Calu3 (cell line): ENCODE data around the gene PCDH9. TPM values are rescaled to one million over a fixed set of nuclear protein-coding genes. Genes with fewer than 3 reads are reported as not detected.

ENCODE experiments used
- BruUV-seq: library from RNA; stranded (reverse); fragments of 400-500 nt; replicated peaks from 2 replicates; lab custom pipeline; 2021; lab: Mats Ljungman, UMichigan
- CTCF ChIA-PET: fragments of 300-600 bp; sonication (Branson Sonifier 250); formaldehyde crosslinking; loops from one replicate; lab custom pipeline; 2022; ENCODE audit warnings: antibody characterized with exemption; lab: Charles Lee
- DNase-seq: peaks from one replicate; pipeline ENCODE4 v3.0.0; 2022
- H3K27ac Mint-ChIP-seq: one replicate; pipeline ENCODE4 v1.8.0; 2022; ENCODE audit warnings: mixed read lengths; ENCODE audit not compliant: unreplicated experiment
- H3K27me3 Mint-ChIP-seq: one replicate; pipeline ENCODE4 v1.8.0; 2022; ENCODE audit warnings: mixed read lengths; ENCODE audit not compliant: unreplicated experiment
- H3K36me3 Mint-ChIP-seq: one replicate; pipeline ENCODE4 v1.8.0; 2022; ENCODE audit warnings: mild to moderate bottlenecking, moderate library complexity, mixed read lengths; ENCODE audit not compliant: insufficient read depth, unreplicated experiment
- H3K4me1 Mint-ChIP-seq: one replicate; pipeline ENCODE4 v1.8.0; 2022; ENCODE audit warnings: mild to moderate bottlenecking, low read depth, mixed read lengths; ENCODE audit not compliant: unreplicated experiment
- H3K4me3 Mint-ChIP-seq: one replicate; pipeline ENCODE4 v1.8.0; 2022; ENCODE audit warnings: mild to moderate bottlenecking, low read depth, moderate library complexity, mixed read lengths; ENCODE audit not compliant: unreplicated experiment
- H3K9me3 Mint-ChIP-seq: one replicate; pipeline ENCODE4 v1.8.0; 2022; ENCODE audit warnings: low read depth, mixed read lengths; ENCODE audit not compliant: unreplicated experiment
- intact Hi-C: fragments of 100-400 bp; cut with micrococcal nuclease; formaldehyde crosslinking; loops from one replicate; pipeline ENCODE4 v1.10.0; 2022; ENCODE audit not compliant: unreplicated experiment
- total RNA-seq: library from RNA; stranded (reverse); gene quantifications from 2 replicates; pipeline ENCODE4 v1.2.3, GENCODE V29; 2022
- TF ChIP-seq, protein P1 (sequence below): fragments of 200-600 bp; IDR thresholded peaks from one replicate; pipeline ENCODE4 v1.8.0; 2022; ENCODE audit warnings: antibody characterized with exemption; ENCODE audit not compliant: unreplicated experiment

The PCDH9 gene
- total RNA-seq, 1 experiment from 2014 or later: 1.3 TPM

DNA sequence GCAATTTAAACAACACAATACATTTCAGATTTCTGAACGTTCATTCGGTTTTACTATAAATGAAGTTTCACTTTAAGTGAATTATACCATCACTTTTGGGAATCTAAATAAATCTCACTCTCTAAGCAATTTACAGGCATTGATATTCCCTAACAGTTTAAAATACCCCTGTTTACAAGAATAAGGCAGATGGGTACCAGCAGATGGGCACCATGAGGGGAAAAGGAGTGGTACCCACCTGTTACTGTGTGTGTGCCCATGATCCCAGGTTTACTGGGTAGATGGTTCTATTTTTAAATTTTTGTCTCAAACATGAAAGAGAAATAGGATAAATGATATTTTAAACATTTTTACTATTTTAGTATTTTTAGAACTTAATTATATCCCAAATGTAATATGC is 212.9 kb downstream of the PCDH9 start:
- TF ChIP-seq, protein P1, sequence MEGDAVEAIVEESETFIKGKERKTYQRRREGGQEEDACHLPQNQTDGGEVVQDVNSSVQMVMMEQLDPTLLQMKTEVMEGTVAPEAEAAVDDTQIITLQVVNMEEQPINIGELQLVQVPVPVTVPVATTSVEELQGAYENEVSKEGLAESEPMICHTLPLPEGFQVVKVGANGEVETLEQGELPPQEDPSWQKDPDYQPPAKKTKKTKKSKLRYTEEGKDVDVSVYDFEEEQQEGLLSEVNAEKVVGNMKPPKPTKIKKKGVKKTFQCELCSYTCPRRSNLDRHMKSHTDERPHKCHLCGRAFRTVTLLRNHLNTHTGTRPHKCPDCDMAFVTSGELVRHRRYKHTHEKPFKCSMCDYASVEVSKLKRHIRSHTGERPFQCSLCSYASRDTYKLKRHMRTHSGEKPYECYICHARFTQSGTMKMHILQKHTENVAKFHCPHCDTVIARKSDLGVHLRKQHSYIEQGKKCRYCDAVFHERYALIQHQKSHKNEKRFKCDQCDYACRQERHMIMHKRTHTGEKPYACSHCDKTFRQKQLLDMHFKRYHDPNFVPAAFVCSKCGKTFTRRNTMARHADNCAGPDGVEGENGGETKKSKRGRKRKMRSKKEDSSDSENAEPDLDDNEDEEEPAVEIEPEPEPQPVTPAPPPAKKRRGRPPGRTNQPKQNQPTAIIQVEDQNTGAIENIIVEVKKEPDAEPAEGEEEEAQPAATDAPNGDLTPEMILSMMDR: no peak
- Mint-ChIP-seq H3K27ac (no peak overlapping the region), H3K4me3 (no peak overlapping the region), H3K27me3 (no peaks in the 10 kb centered on the region), H3K36me3 (no peaks in the 10 kb centered on the region), H3K4me1 (no peaks in the 10 kb centered on the region), H3K9me3 (no peaks in the 10 kb centered on the region)
- no peak for DNase-seq
- intact Hi-C loops: no loop called here
- CTCF ChIA-PET: no interaction called here
- no TSS peak for BruUV-seq

DNA sequence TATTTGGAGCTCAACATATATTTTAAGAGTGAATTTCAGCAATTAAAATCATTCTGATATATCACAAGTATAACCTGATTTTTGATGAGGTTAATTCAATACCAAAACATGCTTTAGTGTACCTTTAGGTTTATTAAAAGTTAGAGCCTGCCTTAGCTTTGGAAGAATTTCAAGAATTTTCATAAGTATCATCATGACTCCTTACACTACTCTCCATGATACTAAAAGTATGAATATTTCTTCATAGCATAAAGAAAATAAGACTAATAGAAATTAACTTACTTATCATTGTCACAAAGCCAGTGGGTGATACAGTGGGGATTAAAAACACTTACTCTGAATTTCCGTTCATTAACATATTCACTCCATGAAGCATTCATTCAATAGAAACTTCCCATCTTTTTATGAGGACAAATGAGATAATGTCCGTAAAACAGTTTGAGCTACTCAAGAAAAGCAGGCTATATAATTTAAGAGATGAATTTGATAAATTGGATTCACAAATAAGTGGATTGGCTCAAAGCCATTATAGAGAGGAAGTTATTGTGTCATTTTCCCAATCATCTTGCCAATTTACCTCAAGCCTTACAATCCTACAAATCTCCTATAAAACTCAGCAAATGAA is 214.0 kb downstream of the PCDH9 start:
- no peak overlapping the region for H3K4me3 Mint-ChIP-seq
- no peak for DNase-seq
- TF ChIP-seq, protein P1: no peak
- no peaks in the 10 kb centered on the region for H3K27me3 Mint-ChIP-seq
- no peak overlapping the region for H3K27ac Mint-ChIP-seq
- no peaks in the 10 kb centered on the region for H3K36me3 Mint-ChIP-seq
- BruUV-seq: no TSS peak
- no peaks in the 10 kb centered on the region for H3K4me1 Mint-ChIP-seq
- CTCF ChIA-PET: no interaction called here
- intact Hi-C loops: no loop called here
- no peaks in the 10 kb centered on the region for H3K9me3 Mint-ChIP-seq

DNA sequence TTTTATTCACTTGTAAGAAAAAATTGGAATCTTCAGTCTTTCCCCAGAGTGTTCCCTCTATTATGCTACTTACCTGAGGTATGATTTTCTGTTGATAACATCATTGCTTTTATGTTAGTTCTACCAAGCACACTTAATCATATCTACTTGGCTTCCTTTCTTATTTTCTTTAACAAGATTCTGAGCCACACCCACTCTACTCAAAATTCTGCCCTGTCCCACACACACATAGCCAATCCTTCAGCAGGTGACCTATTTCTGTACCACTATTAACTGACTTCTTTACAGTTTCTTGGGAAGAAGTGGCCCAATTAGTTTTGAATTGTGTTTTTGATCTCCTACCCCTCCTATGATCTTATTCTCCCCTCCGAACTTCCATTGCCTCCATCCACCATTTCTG is 215.7 kb downstream of the PCDH9 start:
- Mint-ChIP-seq H3K36me3 (no peaks in the 10 kb centered on the region), H3K9me3 (no peaks in the 10 kb centered on the region), H3K27ac (no peak overlapping the region), H3K4me1 (no peaks in the 10 kb centered on the region), H3K4me3 (no peak overlapping the region), H3K27me3 (no peaks in the 10 kb centered on the region)
- CTCF ChIA-PET: no interaction called here
- TF ChIP-seq, protein P1: no peak
- DNase-seq: no peak
- intact Hi-C loops: no loop called here
- BruUV-seq: no TSS peak

DNA sequence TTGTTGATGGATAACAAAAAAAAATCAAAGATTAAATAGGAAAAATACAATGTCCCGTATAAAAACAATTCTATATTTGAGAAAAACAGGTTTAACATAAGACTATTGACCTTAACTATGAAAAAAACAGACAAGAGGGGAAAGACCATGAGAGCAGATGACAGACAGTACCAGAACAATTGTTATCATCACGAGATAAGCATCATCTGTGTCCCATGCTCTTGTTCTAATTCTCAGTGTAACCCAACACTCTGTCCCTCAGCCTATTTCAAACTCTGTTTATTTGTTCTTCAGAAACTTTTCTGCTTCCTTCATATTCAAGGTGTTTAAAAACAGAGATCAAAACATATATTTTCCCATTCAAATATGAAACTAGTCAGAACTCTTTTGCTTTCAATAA is 216.4 kb downstream of the PCDH9 start:
- Mint-ChIP-seq H3K36me3 (no peaks in the 10 kb centered on the region), H3K4me1 (no peaks in the 10 kb centered on the region), H3K27me3 (no peaks in the 10 kb centered on the region), H3K9me3 (no peaks in the 10 kb centered on the region), H3K27ac (no peak overlapping the region), H3K4me3 (no peak overlapping the region)
- TF ChIP-seq, protein P1: no peak
- no peak for DNase-seq
- no TSS peak for BruUV-seq
- CTCF ChIA-PET: no interaction called here
- intact Hi-C loops: no loop called here
